Skeletal muscle tissue (tissue), 4 donors: Measurements from ENCODE around the gene CROCC2. TPM values are rescaled to one million over a fixed set of nuclear protein-coding genes. Genes with fewer than 3 reads are reported as not detected.
"Not testable (repeated sequence)": the region's sequence is repeated elsewhere in the genome, so short reads cannot be mapped to it uniquely, and the experiment has no call there.

Experiments used
- H3K27ac ChIP-seq: one replicate; pipeline ENCODE4 v1.7.0; 2013; ENCODE audit warnings: mild to moderate bottlenecking, low read depth, low read length, inconsistent platforms
- H3K27me3 ChIP-seq, 3 donors: one replicate each; pipeline ENCODE4 v1.7.0; 2013; ENCODE audit warnings: low read length in 3 of 3; ENCODE audit not compliant: control insufficient read depth in 3 of 3, insufficient read depth in 3 of 3
- H3K36me3 ChIP-seq, 3 donors: one replicate each; pipeline ENCODE4 v1.7.0; 2013; ENCODE audit warnings: low read length in 3 of 3; ENCODE audit not compliant: control insufficient read depth in 3 of 3, insufficient read depth in 3 of 3
- H3K4me1 ChIP-seq, 3 donors: one replicate each; pipeline ENCODE4 v1.7.0; 2013; ENCODE audit warnings: low read length in 3 of 3, mild to moderate bottlenecking in 3 of 3; ENCODE audit not compliant: control insufficient read depth in 3 of 3, insufficient read depth in 3 of 3
- H3K4me3 ChIP-seq, 3 donors: one replicate each; pipeline ENCODE4 v1.7.0; 2013; ENCODE audit warnings: low read length in 3 of 3
- H3K9ac ChIP-seq, 3 donors: one replicate each; pipeline ENCODE4 v1.7.0; 2013; ENCODE audit warnings: low read length in 3 of 3, mild to moderate bottlenecking in 3 of 3, moderate library complexity in 2 of 3, low read depth in 1 of 3
- H3K9me3 ChIP-seq, 3 donors: one replicate each; pipeline ENCODE4 v1.7.0; 2013; ENCODE audit warnings: low read length in 3 of 3; ENCODE audit not compliant: control insufficient read depth in 3 of 3
- total RNA-seq: library from RNA; depleted of rRNA; stranded (reverse); fragments of >200 nt; gene quantifications from one replicate; pipeline ENCODE4 v1.2.3, GENCODE V29; 2014
- donor health status: Osteomylitis.

Gene CROCC2
- total RNA-seq, 1 donor from 2014 or later, result under 0.01 TPM

DNA sequence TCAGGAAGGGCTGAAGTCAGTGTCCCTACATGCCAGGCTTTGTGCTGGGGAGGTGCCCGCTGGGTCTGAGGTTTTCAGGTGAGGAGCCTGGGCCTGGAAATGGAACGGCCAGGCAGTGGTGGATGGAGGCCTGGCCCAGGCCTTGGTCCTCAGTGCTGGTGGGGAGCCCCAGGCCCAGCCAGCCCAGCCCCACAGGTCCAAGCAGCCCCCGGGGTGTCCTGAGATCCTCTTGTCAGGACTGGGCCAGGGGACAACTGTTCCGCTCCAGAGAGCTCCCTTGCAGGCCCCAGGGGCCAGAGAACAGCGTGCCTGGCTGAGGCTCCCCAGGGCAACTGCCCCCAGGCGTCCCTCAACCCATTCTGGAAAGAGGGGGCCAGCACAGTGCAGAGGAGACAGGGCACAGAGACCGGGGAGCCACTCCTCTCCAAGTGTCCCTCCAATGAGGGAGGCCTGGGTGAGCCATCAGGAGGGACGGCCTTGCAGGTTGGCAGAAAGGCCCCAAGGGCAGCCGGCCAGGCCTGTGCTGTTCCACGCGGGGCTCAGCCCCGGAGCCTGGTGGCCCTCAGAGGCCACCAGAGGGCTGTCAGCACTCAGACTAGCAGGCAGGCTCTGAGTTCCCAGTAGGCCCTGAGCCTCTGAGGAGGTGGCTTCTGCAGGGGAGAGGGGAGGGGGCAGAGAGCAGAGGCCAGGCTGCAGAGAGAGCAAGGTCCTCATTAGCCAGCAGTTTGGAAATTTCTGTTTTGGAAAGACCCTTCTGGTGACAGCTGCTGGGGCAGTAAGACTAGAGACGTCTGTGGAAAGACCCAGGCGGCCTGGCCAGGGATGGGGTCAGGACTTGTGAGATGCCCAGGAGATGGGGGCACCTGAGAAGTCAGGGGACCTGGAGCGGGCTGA is 62.8 kb downstream of the CROCC2 start:
- peaks cover 0 to 10% (median 7%) of the 10 kb centered on the region in 3 donors for H3K27me3 ChIP-seq
- no peak overlapping the region for H3K27ac ChIP-seq
- peaks cover 0 to 2% (median 0%) of the 10 kb centered on the region in 3 donors for H3K9me3 ChIP-seq
- no peak overlapping the region for H3K4me3 ChIP-seq
- H3K9ac ChIP-seq, result no peak overlapping the region
- no peaks in the 10 kb centered on the region for H3K36me3 ChIP-seq
- H3K4me1 ChIP-seq, result peaks cover 0 to 6% (median 4%) of the 10 kb centered on the region in 3 donors

GRCh38 chr2:240970104-240970503 is 64.0 kb downstream of the CROCC2 start:
- peaks cover under 1 to 12% (median 9%) of the 10 kb centered on the region in 3 donors for H3K27me3 ChIP-seq
- H3K27ac ChIP-seq, result no peak overlapping the region
- H3K4me3 ChIP-seq, result no peak overlapping the region
- peaks cover 0 to 3% (median 0%) of the 10 kb centered on the region in 3 donors for H3K9me3 ChIP-seq
- no peak overlapping the region for H3K9ac ChIP-seq
- H3K4me1 ChIP-seq, result peaks cover 0 to 6% (median 4%) of the 10 kb centered on the region in 3 donors
- no peaks in the 10 kb centered on the region for H3K36me3 ChIP-seq

GRCh38 chr2:240970816-240971215 is 64.7 kb downstream of the CROCC2 start:
- Histone ChIP-seq H3K9me3 (peaks cover 0 to 3% (median 0%) of the 10 kb centered on the region in 3 donors), H3K4me3 (no peak overlapping the region), H3K36me3 (no peaks in the 10 kb centered on the region), H3K4me1 (peaks cover 0 to 6% (median 4%) of the 10 kb centered on the region in 3 donors), H3K9ac (no peak overlapping the region), H3K27me3 (peaks cover 5 to 16% (median 13%) of the 10 kb centered on the region in 3 donors), H3K27ac (no peak overlapping the region)

DNA sequence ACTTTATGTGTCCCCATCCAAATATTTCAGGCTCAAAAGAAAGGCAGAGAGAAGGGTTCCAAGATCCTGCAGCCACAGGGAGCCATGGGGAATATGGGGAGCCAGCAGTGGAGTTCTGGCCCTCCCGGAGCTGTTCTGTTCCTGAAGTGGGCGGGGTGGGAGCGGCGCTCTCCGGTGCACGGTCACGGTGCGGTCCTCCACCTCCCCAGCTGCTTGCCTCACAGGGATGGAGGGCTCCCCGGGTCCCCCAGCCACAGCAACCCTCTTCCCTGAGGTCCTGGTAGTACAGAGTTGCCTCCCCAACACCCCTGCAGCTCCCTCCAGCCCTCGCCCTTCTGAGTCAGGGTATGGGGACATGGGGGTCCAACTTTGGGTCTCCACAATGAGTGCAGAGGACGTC is 66.1 kb downstream of the CROCC2 start:
- H3K4me3 ChIP-seq, result no peak overlapping the region
- H3K36me3 ChIP-seq, result no peaks in the 10 kb centered on the region
- H3K27me3 ChIP-seq, result peaks cover 7 to 16% (median 13%) of the 10 kb centered on the region in 3 donors
- H3K4me1 ChIP-seq, result peaks cover 0 to 6% (median 4%) of the 10 kb centered on the region in 3 donors
- peaks cover 0 to 3% (median 0%) of the 10 kb centered on the region in 3 donors for H3K9me3 ChIP-seq
- H3K9ac ChIP-seq, result no peak overlapping the region
- no peak overlapping the region for H3K27ac ChIP-seq

DNA sequence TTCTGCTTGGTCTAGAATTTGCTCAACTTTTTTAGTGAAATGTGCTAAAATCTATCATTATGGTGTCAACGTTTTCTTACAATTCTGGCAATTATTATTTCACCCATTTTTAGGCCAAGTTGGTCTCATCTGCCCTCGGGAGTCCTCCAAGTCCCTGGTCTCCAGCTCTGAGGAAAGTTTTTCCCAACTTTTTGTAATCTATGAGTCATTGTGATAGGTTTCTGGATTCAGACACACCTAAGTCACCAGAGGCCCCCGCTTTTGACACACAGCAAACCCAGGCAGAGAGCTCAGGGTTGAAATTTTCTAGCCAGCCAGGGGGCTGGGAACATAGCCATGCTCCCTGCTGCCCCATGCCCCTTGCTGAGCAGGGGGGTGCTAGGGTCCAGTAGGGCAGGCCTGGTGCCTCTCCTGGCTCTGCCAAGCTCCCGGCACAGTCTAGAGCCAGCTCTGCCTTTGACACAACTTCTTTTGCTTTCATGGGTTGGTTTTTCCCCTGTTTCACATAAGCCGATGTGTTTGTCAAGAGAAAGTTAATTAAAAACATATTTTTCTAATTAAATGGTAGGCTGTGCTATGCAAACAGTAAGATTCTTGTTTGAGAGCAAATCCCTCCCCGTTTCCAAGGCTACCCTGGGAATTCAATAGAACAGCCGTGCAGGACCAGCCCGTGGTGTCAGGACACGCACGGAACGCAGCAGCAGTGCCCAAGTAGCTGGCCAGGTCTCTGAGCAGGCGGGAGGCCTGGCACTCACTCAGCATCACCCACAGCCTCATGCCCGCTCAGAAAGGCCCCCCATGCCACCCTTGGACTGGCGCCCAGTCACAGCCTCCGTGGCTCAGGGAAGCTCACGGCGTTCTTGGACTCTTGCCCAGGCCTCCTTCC is 66.7 kb downstream of the CROCC2 start:
- H3K27ac ChIP-seq, result no peak overlapping the region

DNA sequence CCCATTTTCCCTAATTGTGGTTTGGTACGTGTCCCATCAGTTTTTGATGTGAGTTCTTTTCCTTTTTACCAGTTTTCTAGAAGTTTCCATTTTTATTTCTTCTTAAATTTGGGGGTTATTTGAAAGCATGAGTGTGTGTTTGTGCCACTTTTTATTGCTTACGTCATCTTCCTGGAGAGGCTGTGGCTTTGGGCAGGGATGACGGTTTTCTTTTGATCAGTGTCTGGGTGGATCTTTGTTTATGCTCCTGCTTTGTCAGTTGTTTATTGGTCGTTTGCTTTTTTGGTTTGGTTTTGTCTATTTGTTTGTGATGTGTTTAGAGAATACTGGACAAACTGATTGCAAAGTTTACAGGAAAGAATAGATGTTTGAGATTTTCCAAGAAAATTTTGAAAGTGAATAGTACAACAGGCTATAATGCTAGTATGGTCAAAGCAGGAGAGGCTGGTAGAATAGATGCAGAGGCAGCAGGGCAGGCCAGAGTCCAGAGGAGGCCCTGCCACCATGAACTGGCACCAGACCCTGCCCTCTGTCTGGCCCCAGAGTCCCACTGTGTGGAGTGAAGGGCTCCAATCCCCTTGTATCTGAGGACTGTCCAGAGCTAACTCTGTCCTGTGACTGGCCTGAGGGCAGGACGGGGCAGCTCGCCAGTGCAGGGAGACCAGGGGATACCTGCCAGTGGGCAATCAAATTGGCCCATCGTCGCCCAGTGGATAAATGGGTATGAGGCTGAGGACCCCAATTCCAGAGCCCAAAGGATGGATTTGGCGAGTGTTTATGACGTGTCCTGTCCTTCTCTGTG is 68.8 kb downstream of the CROCC2 start:
- H3K9ac ChIP-seq, result no peak overlapping the region
- peaks cover 0 to 3% (median 0%) of the 10 kb centered on the region in 3 donors for H3K9me3 ChIP-seq
- H3K27me3 ChIP-seq, result peaks cover 7 to 16% (median 13%) of the 10 kb centered on the region in 3 donors
- H3K4me3 ChIP-seq, result no peak overlapping the region
- H3K36me3 ChIP-seq, result no peaks in the 10 kb centered on the region
- peaks cover 0 to 6% (median 4%) of the 10 kb centered on the region in 3 donors for H3K4me1 ChIP-seq
- H3K27ac ChIP-seq, result no peak overlapping the region

More for the DNA sequence above, 66.7 kb downstream of the CROCC2 start:
- Histone ChIP-seq H3K4me1 (peaks cover 0 to 6% (median 4%) of the 10 kb centered on the region in 3 donors), H3K36me3 (no peaks in the 10 kb centered on the region), H3K9ac (no peak overlapping the region), H3K27me3 (peaks cover 7 to 16% (median 13%) of the 10 kb centered on the region in 3 donors), H3K4me3 (no peak overlapping the region), H3K9me3 (peaks cover 0 to 3% (median 0%) of the 10 kb centered on the region in 3 donors)

DNA sequence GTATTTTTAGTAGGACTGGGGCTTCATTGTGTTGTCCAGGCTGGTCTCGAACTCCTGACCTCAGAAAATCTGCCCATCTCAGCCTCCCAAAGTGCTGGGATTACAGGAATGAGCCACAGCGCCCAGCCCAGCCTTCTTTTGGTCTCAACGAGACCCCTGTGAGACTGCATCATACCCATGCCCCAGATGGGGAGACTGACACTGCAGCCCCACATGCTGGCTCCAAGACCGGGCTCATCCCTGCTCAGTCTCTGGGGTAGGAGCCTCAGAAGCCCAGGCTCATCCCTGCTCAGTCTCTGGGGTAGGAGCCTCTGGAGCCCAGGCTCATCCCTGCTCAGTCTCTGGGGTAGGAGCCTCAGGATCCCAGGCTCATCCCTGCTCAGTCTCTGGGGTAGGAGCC is 69.8 kb downstream of the CROCC2 start:
- H3K4me1 ChIP-seq, H3K27ac ChIP-seq, H3K36me3 ChIP-seq, H3K9me3 ChIP-seq, H3K9ac ChIP-seq, H3K4me3 ChIP-seq: not testable (repeated sequence)
- peaks cover 7 to 16% (median 13%) of the 10 kb centered on the region in 3 donors for H3K27me3 ChIP-seq

DNA sequence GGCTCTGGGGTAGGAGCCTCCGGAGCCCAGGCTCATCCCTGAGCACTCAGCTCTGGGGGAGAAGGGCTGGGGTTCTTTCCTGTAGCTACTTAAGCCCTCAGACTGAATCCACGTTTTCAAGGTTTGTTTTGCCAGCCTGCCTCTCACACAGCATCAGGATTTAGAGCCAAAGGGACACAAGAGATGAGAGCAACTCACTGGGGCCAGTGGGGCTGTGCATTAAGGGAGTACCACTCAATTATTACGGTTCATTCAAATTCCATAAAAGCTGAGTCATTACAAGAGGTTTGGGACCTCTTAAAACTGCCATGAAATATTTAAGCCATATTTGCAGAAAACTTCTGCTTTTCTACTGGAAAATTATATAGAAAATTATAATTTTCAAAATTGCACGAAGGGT is 75.1 kb downstream of the CROCC2 start:
- Histone ChIP-seq H3K4me1 (no peaks in the 10 kb centered on the region), H3K27me3 (peaks cover 0 to 12% (median 8%) of the 10 kb centered on the region in 3 donors), H3K4me3 (no peak overlapping the region), H3K9ac (no peak overlapping the region), H3K9me3 (no peaks in the 10 kb centered on the region), H3K27ac (no peak overlapping the region), H3K36me3 (no peaks in the 10 kb centered on the region)
